Upper lobe of left lung (tissue), 6 donors: ENCODE results near the gene DDX1. TPM values are rescaled to one million over a fixed set of nuclear protein-coding genes. Genes with fewer than 3 reads are reported as not detected.

Source experiments
- ATAC-seq, 2 donors: fragments of 200-7000 bp; cut with Tn5 transposase; one replicate each; pipeline ENCODE4 v1.9.1; 2022; ENCODE audit warnings: mild to moderate bottlenecking in 2 of 2, moderate library complexity in 2 of 2; ENCODE audit not compliant: low FRiP score in 2 of 2
- DNase-seq, 2 donors: peaks; one replicate each; pipeline ENCODE4 v3.0.0-alpha.2; 2019 to 2020
- H3K27ac ChIP-seq, 4 donors: fragments of 200-600 bp; sonication (generic); one replicate each; pipeline ENCODE4 v1.5.1; 2016 to 2019
- H3K27me3 ChIP-seq, 4 donors: fragments of 200-600 bp; sonication (generic); one replicate each; pipeline ENCODE4 v1.5.1; 2017 to 2019
- H3K36me3 ChIP-seq, 4 donors: fragments of 200-600 bp; sonication (generic); one replicate each; pipeline ENCODE4 v1.5.1; 2016 to 2019
- H3K4me1 ChIP-seq, 4 donors: fragments of 200-600 bp; sonication (generic); one replicate each; pipeline ENCODE4 v1.5.1; 2018 to 2019
- H3K4me3 ChIP-seq, 4 donors: fragments of 200-600 bp; sonication (generic); one replicate each; pipeline ENCODE4 v1.5.1; 2017 to 2019; ENCODE audit warnings: mild to moderate bottlenecking in 2 of 4, moderate library complexity in 1 of 4
- H3K9me3 ChIP-seq, 4 donors: fragments of 200-600 bp; sonication (generic); one replicate each; pipeline ENCODE4 v1.5.1; 2018 to 2019
- EP300 ChIP-seq, 4 donors: sonication (generic); formaldehyde crosslinking; IDR thresholded peaks; one replicate each; pipeline ENCODE4 v1.5.1; 2017; ENCODE audit warnings: antibody characterized with exemption in 4 of 4, control low read depth in 2 of 4
- POLR2A ChIP-seq, 4 donors: fragments of 450-650 bp; IDR thresholded peaks; one replicate each; pipeline ENCODE4 v1.5.1; 2016 to 2017; ENCODE audit warnings: antibody characterized with exemption in 4 of 4, mild to moderate bottlenecking in 2 of 4
- POLR2AphosphoS5 ChIP-seq, 2 donors: sonication (generic); formaldehyde crosslinking; IDR thresholded peaks; one replicate each; pipeline ENCODE4 v1.5.1; 2017; ENCODE audit warnings: antibody characterized with exemption in 2 of 2
- WGBS, 2 donors: methylation state at CpG; one replicate each; pipeline ENCODE4 v1.1.5; 2017 to 2018; 5-methylcytosine and 5-hydroxymethylcytosine counted together
- total RNA-seq, 6 donors: library from RNA; depleted of rRNA in 4 of 6; stranded (reverse); fragments of >200 nt in 4 of 6; gene quantifications; one replicate each; pipeline versions ENCODE4 v1.1.0 to v1.2.1, GENCODE V29; 2016 to 2021
- TF ChIP-seq, protein P1 (sequence below), 6 experiments: fragments of 450-650 bp in 4 of 6; fragments of 200-600 bp in 2 of 6; sonication (generic) in 2 of 6; IDR thresholded peaks; one replicate each; pipeline ENCODE4 v1.5.1; 2016 to 2019; ENCODE audit warnings: antibody characterized with exemption in 6 of 6
- donor health status: DM: no; HTN: no; CAD: no; lungs with moderate emphysema.
- donor health status: DM: no; HTN: yes; CAD: no; lungs with severe emphysema.

DDX1 gene
- total RNA-seq, 6 donors from 2014 or later = 40.9 to 78.5 (median 53.0) TPM

DNA sequence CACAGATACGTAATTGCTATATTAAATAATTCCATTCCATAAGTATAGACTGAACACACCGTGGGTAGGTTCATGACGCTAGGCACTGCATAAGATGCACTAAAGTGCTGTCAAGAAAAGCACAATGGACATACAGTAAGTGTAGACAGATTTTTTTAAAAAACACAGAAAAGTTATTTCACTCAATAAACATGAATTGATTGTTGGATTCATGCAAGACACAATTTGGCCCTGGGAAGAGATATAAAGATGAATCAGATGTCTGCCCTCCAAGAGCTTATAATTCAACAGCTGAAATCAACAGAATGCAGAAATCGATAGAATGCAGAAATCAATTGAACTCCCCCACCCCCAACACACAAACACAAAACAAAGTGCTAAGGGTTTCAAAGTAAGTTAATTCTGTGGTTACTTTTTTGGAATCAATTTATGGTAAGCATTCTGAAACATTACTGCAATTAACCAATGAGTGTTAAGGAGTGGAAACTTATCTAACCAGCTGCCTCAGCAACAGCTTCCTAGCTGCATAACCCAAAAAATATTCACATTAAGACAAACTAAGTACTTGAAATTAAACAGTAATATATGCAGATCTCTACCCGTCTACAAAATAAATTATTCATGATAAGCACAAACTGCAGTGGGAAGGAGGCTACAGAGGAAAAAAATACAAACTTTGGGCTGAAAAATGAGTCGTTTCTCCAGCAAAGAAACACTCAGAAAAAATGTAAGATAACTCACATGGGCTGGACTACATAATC, 32.1 kb upstream of the DDX1 start:
- TF ChIP-seq, protein P1, sequence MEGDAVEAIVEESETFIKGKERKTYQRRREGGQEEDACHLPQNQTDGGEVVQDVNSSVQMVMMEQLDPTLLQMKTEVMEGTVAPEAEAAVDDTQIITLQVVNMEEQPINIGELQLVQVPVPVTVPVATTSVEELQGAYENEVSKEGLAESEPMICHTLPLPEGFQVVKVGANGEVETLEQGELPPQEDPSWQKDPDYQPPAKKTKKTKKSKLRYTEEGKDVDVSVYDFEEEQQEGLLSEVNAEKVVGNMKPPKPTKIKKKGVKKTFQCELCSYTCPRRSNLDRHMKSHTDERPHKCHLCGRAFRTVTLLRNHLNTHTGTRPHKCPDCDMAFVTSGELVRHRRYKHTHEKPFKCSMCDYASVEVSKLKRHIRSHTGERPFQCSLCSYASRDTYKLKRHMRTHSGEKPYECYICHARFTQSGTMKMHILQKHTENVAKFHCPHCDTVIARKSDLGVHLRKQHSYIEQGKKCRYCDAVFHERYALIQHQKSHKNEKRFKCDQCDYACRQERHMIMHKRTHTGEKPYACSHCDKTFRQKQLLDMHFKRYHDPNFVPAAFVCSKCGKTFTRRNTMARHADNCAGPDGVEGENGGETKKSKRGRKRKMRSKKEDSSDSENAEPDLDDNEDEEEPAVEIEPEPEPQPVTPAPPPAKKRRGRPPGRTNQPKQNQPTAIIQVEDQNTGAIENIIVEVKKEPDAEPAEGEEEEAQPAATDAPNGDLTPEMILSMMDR (IDR thresholded peaks at IDR 0.05) = no peak
- TF ChIP-seq EP300 (IDR thresholded peaks at IDR 0.05) = no peak
- TF ChIP-seq POLR2A (IDR thresholded peaks at IDR 0.05) = no peak
- no peak for TF ChIP-seq POLR2AphosphoS5 (IDR thresholded peaks at IDR 0.05)
- DNase-seq (no peak), ATAC-seq (no peak)
- peak overlapping the region in 3 of 4 donors; percentile 72 to 85 (median 81) for H3K4me3 ChIP-seq
- no peaks in the 10 kb centered on the region for H3K9me3 ChIP-seq
- no peaks in the 10 kb centered on the region for H3K27me3 ChIP-seq
- peaks cover 14 to 16% (median 14%) of the 10 kb centered on the region in 4 donors for H3K4me1 ChIP-seq
- H3K36me3 ChIP-seq = peaks cover 0 to 4% (median 0%) of the 10 kb centered on the region in 4 donors
- H3K27ac ChIP-seq = no peak overlapping the region
- 73 to 74% methylated on average over 6 of the region's 6 CpGs for WGBS, 2 donors

DNA sequence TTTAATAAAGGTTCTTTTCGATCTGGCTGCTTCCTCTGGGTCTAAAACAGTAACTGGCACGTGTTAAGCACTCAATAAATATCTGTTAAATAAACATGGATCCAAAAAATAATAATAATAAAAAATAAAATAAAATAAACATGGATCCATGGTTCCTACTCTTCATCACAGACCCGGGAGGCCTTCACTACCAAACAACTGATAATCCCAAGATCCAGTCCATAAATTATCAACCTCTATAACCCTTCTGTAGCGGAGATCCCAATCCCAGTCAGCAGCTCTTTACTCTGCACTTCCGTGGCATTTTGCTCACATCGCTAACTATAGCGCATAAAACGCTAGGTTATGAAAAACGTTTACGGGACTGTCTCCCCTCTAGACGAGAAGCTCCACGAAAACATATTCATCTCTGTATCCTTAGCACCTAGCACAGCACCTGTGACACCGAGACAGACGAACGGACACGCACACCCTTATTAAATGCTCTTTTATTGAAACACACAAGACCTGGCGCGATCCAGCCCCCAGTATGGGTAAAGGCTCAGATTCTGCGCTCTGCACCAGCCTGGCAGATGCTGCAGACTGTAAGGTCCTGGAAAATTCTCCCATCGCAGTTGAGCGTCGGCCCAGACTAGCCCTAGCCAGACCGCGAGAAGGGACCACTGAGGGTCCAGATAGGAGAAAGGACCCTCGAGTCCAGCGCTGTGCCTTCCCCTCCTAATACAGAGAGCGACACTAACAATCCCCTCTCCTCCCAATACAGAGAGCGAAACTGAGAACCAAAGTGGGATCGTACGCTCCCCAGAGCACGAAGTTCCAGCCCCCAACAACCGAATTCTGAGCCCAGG, 31.3 kb upstream of the DDX1 start:
- peak overlapping the region; percentile 72 to 89 (median 83) for H3K4me3 ChIP-seq
- H3K9me3 ChIP-seq = no peaks in the 10 kb centered on the region
- H3K27me3 ChIP-seq = no peaks in the 10 kb centered on the region
- ATAC-seq (peak; percentile 44 to 47), DNase-seq (peak in 1 of 2 donors; percentile 28)
- H3K4me1 ChIP-seq = peaks cover 14 to 16% (median 14%) of the 10 kb centered on the region in 4 donors
- H3K27ac ChIP-seq = peak overlapping the region; percentile 70 to 87 (median 82)
- H3K36me3 ChIP-seq = peaks cover 0 to 4% (median 0%) of the 10 kb centered on the region in 4 donors
- WGBS, 2 donors = 1 to 3% methylated on average over 17 to 26 of the region's 32 CpGs
- TF ChIP-seq, protein P1 (IDR thresholded peaks at IDR 0.05) = no peak

GRCh38 chr2:15560988-15561573, 30.6 kb upstream of the DDX1 start, which contains the start of gene NBAS:
Gene NBAS, minus strand, starts transcription at chr2:15561334. Its CDS starts 30 bp downstream, at chr2:15561304.
- peak within 1 kb of the TSS; percentile 72 to 89 (median 83) for H3K4me3 ChIP-seq
- no peaks in the 10 kb centered on the region for H3K9me3 ChIP-seq
- ATAC-seq (peak; percentile 96 to 98), DNase-seq (peak; percentile 87 to 88)
- H3K27ac ChIP-seq = peak within 1 kb of the TSS; percentile 70 to 87 (median 82)
- 0 to 1% methylated on average over 17 to 30 of the region's 30 CpGs for WGBS, 2 donors
- peaks cover 0 to 4% (median 0%) of the 10 kb centered on the region in 4 donors for H3K36me3 ChIP-seq
- TF ChIP-seq, protein P1 (IDR thresholded peaks at IDR 0.05) = no peak
- TF ChIP-seq POLR2AphosphoS5 (IDR thresholded peaks at IDR 0.05) (peak; percentile 41 to 83), POLR2A (IDR thresholded peaks at IDR 0.05) (peak in 2 of 4 donors; percentile 15 to 51)
- peaks cover 14 to 16% (median 14%) of the 10 kb centered on the region in 4 donors for H3K4me1 ChIP-seq
- no peaks in the 10 kb centered on the region for H3K27me3 ChIP-seq

GRCh38 chr2:15561574-15562344, 29.9 kb upstream of the DDX1 start:
- 8% methylated on average over 13 of the region's 13 CpGs for WGBS, 2 donors
- Histone ChIP-seq H3K36me3 (no peaks in the 10 kb centered on the region), H3K27ac (peak overlapping the region; percentile 70 to 87 (median 82)), H3K9me3 (no peaks in the 10 kb centered on the region), H3K4me3 (peak overlapping the region; percentile 72 to 89 (median 83)), H3K27me3 (no peaks in the 10 kb centered on the region), H3K4me1 (peaks cover 14 to 16% (median 14%) of the 10 kb centered on the region in 4 donors)
- no peak for DNase-seq
- TF ChIP-seq POLR2AphosphoS5 (IDR thresholded peaks at IDR 0.05) = no peak
- TF ChIP-seq EP300 (IDR thresholded peaks at IDR 0.05) = no peak
- TF ChIP-seq POLR2A (IDR thresholded peaks at IDR 0.05) = no peak
- TF ChIP-seq, protein P1 (IDR thresholded peaks at IDR 0.05) = no peak
- peak; percentile 35 to 68 for ATAC-seq
